Endothelial cell of umbilical vein (primary cell): ENCODE results near the gene ERBB4.

ENCODE experiments used
- POLR2A ChIP-seq: IDR thresholded peaks from 2 replicates; pipeline ENCODE4 v1.6.1; 2012; ENCODE audit warnings: low read depth, mild to moderate bottlenecking, control low read depth, low read length
- TF ChIP-seq, protein P1 (sequence below), 2 donors: IDR thresholded peaks; 1 replicate in 1 of 2; 2 replicates in 1 of 2; pipeline ENCODE4 v1.5.1; 2011; ENCODE audit warnings: low read length in 2 of 2, mild to moderate bottlenecking in 2 of 2, moderate library complexity in 2 of 2, control low read depth in 1 of 2, inconsistent platforms in 1 of 2, low read depth in 1 of 2; ENCODE audit not compliant: insufficient read depth in 1 of 2; ENCODE audit errors: extremely low read depth in 1 of 2

DNA sequence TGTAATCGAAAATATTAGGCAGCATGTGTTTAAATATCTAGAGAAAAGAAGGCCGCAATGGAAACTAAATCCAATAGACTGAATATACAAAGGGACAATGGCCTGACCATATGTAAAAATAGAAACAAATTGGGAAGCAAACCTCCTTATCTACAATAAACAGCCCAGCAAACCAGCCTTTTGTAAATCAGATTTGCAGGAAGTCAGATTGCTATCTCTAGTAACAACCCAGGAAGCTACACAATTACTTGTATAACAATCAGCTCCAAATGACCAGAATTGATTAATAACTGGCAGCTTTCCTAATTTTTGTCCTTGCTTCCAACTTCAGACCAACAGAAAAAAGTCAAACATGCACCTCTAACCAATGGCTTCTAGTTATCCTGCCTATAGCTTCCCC, 1122.2 kb downstream of the ERBB4 start:
- TF ChIP-seq POLR2A: no peak
- TF ChIP-seq, protein P1, sequence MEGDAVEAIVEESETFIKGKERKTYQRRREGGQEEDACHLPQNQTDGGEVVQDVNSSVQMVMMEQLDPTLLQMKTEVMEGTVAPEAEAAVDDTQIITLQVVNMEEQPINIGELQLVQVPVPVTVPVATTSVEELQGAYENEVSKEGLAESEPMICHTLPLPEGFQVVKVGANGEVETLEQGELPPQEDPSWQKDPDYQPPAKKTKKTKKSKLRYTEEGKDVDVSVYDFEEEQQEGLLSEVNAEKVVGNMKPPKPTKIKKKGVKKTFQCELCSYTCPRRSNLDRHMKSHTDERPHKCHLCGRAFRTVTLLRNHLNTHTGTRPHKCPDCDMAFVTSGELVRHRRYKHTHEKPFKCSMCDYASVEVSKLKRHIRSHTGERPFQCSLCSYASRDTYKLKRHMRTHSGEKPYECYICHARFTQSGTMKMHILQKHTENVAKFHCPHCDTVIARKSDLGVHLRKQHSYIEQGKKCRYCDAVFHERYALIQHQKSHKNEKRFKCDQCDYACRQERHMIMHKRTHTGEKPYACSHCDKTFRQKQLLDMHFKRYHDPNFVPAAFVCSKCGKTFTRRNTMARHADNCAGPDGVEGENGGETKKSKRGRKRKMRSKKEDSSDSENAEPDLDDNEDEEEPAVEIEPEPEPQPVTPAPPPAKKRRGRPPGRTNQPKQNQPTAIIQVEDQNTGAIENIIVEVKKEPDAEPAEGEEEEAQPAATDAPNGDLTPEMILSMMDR (IDR thresholded peaks at IDR 0.05; ENCODE audit: extremely low read depth in 1 of 2, insufficient read depth in 1 of 2, low read depth in 1 of 2, low read length in 2 of 2): no peak
